ENCODE results near the gene PPIF. TPM values are rescaled to one million over a fixed set of nuclear protein-coding genes. Genes with fewer than 3 reads are reported as not detected.

The PPIF gene
- total and polyA plus RNA-seq, 7 experiments from 2014 or later = 8.7 to 192 (median 24.0) TPM

DNA sequence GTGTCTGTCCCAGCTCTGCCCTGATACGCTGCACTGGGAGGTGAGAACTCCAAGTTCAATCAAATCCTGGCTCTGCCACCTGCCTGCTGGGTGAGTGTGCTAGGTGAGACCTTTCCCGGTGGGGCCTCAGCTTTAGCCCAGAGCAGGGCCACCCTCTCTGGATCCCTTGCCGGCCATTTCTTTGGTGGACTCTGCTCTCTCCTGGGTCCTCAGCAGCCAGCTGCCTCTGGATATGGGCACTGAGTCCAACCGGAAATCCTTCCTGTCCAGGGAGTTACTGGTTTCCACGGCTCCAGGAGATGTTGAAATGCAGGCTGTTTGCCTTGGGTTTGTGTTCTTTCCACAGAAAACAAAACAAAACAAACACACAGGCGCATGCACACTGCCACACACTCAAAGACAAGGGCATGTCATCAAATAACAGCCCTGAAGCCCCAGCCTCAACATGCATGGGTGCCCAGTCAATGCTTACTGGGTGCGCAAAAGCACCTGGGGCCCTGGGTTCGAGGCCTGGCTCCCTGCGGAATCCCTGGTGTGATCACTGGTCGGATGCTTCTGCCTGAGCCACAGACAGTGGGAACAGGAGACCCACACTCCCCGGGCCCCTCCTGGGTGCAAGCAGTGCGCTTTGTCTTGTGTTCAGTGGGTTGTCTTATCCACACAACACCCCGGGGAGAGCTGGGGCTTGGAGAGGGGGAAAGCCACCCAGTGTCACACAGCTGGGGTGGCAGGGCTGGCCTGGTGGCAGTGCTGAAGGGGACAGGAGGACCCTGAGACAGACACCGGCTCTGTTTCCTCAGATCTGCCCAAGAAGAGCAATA is 33.1 kb downstream of the PPIF start:
- Mint-ChIP-seq H3K4me1 (no peaks in the 10 kb centered on the region), H3K27me3 (no peaks in the 10 kb centered on the region), H3K36me3 (no peaks in the 10 kb centered on the region), H3K27ac (no peak overlapping the region), H3K9me3 (no peaks in the 10 kb centered on the region), H3K4me3 (no peak overlapping the region)
- H3K4me3 ChIP-seq (ENCODE audit: low read length) = no peak overlapping the region
- H3K36me3 ChIP-seq (ENCODE audit: control insufficient read depth in 2 of 3, insufficient read depth in 3 of 3, low read length in 3 of 3) = no peaks in the 10 kb centered on the region
- no peak for ATAC-seq
- intact Hi-C loops (cut with micrococcal nuclease) = no loop called here
- POLR2A ChIA-PET = no interaction called here
- no peaks in the 10 kb centered on the region for H3K27me3 ChIP-seq (ENCODE audit: control insufficient read depth in 2 of 2, insufficient read depth in 2 of 2, low read length in 2 of 2)
- no peak overlapping the region for H3K27ac ChIP-seq (ENCODE audit: low read depth, low read length)
- CTCF ChIA-PET = no interaction called here
- peak in 1 of 9 donors; percentile 15 for DNase-seq
- H3K9me3 ChIP-seq (ENCODE audit: control insufficient read depth in 2 of 3, low read length in 3 of 3) = no peaks in the 10 kb centered on the region
- no peaks in the 10 kb centered on the region for H3K4me1 ChIP-seq (ENCODE audit: control insufficient read depth in 2 of 2, insufficient read depth in 2 of 2, low read length in 2 of 2)

DNA sequence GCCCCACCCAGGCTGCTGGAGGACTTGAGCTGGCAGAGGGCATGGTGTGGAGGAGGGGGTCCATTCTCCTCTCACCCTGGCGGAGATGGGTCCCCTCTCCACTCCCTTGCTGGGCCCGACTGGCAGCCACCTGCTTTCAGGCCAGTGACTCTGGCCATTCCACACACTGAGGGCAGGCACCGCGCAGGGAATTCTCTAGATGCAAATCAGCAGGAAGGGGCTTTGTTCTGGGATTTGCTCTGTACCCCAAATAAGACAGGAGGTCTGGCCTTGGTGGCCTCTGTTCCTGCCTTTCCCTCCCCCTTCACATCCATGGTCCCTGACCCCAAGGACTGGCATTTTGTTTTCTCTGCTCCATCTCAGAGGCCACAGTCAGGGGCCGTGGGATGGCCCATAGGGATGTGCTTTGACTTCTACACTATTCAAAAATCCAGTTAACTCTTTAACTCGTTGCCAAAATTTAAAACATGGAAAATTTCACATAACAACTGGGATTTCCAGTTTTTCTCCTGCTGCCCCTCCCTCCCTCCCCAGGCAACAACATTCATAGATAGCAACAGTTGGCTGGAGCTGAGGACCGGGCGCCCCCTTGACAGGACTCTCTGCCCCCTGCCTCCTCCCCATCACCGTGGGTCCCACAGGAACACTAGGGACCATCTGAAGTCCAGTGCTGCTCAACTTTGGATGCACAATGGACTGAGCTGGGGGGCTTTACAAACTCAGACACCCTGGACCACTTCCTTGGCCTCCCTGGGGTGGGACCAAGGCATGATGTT is 33.9 kb downstream of the PPIF start:
- no peak overlapping the region for H3K27ac Mint-ChIP-seq
- POLR2A ChIA-PET = no interaction called here
- Histone ChIP-seq H3K4me3 (ENCODE audit: low read length) (no peak overlapping the region), H3K9me3 (ENCODE audit: control insufficient read depth in 2 of 3, low read length in 3 of 3) (no peaks in the 10 kb centered on the region), H3K27me3 (ENCODE audit: control insufficient read depth in 2 of 2, insufficient read depth in 2 of 2, low read length in 2 of 2) (no peaks in the 10 kb centered on the region), H3K4me1 (ENCODE audit: control insufficient read depth in 2 of 2, insufficient read depth in 2 of 2, low read length in 2 of 2) (no peaks in the 10 kb centered on the region), H3K27ac (ENCODE audit: low read depth, low read length) (no peak overlapping the region), H3K36me3 (ENCODE audit: control insufficient read depth in 2 of 3, insufficient read depth in 3 of 3, low read length in 3 of 3) (no peaks in the 10 kb centered on the region)
- CTCF ChIA-PET = no interaction called here
- intact Hi-C loops (cut with micrococcal nuclease) = no loop called here
- H3K27me3 Mint-ChIP-seq = no peaks in the 10 kb centered on the region
- DNase-seq (peak in 1 of 9 donors; percentile 18), ATAC-seq (no peak)
- H3K9me3 Mint-ChIP-seq = no peaks in the 10 kb centered on the region
- H3K4me3 Mint-ChIP-seq = no peak overlapping the region
- H3K4me1 Mint-ChIP-seq = no peaks in the 10 kb centered on the region
- no peaks in the 10 kb centered on the region for H3K36me3 Mint-ChIP-seq

DNA sequence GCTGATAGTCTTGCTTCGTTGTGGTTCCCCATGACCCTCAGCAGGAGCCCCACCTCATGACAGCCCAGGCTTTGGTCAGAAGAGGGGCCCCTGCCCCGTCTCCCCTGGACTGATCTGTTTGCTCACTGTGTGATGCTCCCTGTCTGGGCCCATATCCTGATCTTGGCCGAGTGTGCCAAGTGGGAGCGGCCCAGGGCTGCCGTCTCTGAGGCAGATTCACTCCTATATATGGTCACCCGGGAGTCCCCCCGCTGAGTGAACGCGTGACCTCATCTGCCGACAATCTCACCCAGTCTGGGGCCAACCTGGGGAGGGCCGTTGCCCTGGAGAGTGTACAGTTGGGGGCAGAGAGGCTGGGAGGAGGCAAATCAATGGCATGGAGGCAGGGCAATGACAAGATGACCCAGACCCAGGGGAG is 34.5 kb downstream of the PPIF start:
- no peaks in the 10 kb centered on the region for H3K9me3 Mint-ChIP-seq
- Histone ChIP-seq H3K4me3 (ENCODE audit: low read length) (no peak overlapping the region), H3K9me3 (ENCODE audit: control insufficient read depth in 2 of 3, low read length in 3 of 3) (no peaks in the 10 kb centered on the region), H3K27ac (ENCODE audit: low read depth, low read length) (no peak overlapping the region), H3K36me3 (ENCODE audit: control insufficient read depth in 2 of 3, insufficient read depth in 3 of 3, low read length in 3 of 3) (no peaks in the 10 kb centered on the region), H3K4me1 (ENCODE audit: control insufficient read depth in 2 of 2, insufficient read depth in 2 of 2, low read length in 2 of 2) (no peaks in the 10 kb centered on the region), H3K27me3 (ENCODE audit: control insufficient read depth in 2 of 2, insufficient read depth in 2 of 2, low read length in 2 of 2) (no peaks in the 10 kb centered on the region)
- DNase-seq = peak in 1 of 9 donors; percentile 13
- no peak overlapping the region for H3K4me3 Mint-ChIP-seq
- no peak overlapping the region for H3K27ac Mint-ChIP-seq
- no peaks in the 10 kb centered on the region for H3K36me3 Mint-ChIP-seq
- no peaks in the 10 kb centered on the region for H3K27me3 Mint-ChIP-seq
- ATAC-seq = no peak
- H3K4me1 Mint-ChIP-seq = no peaks in the 10 kb centered on the region
- ChIA-PET CTCF (interaction anchor here (1.2 to 1.3 kb wide), 2 partner anchors 8 to 9 kb away, joined by 3 to 4 read pairs; no protein-coding TSS in a partner anchor), POLR2A (no interaction called here)
- intact Hi-C loops (cut with micrococcal nuclease) = no loop called here

DNA sequence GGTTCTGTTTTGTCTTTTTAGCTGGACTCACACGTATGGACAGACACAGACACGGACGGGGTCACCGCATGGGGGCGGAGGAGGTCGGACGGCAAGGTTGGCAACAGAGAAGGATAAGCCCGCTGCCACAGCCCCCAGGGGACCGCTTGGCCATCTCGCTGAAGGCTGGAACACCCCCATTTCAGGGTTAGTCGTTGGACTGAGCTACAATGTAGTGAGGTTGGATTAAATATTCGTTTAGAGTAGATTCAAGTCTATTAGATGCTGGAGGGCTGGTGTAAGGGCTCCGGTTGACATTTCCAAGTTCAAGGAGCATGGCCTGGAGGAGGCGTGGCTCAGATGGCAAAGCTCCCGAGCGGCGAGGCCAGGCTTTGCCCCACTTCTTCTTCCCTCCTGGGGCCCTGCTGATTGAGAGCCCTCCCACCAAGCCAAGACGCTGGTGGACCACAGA is 35.2 kb downstream of the PPIF start:
- Mint-ChIP-seq H3K27me3 (no peaks in the 10 kb centered on the region), H3K27ac (no peak overlapping the region), H3K4me3 (no peak overlapping the region), H3K36me3 (no peaks in the 10 kb centered on the region), H3K9me3 (no peaks in the 10 kb centered on the region), H3K4me1 (no peaks in the 10 kb centered on the region)
- no peaks in the 10 kb centered on the region for H3K27me3 ChIP-seq (ENCODE audit: control insufficient read depth in 2 of 2, insufficient read depth in 2 of 2, low read length in 2 of 2)
- H3K27ac ChIP-seq (ENCODE audit: low read depth, low read length) = no peak overlapping the region
- no peaks in the 10 kb centered on the region for H3K9me3 ChIP-seq (ENCODE audit: control insufficient read depth in 2 of 3, low read length in 3 of 3)
- DNase-seq = peak in 1 of 9 donors; percentile 15
- no peaks in the 10 kb centered on the region for H3K36me3 ChIP-seq (ENCODE audit: control insufficient read depth in 2 of 3, insufficient read depth in 3 of 3, low read length in 3 of 3)
- ChIA-PET POLR2A (no interaction called here), CTCF (interaction anchor here (1.2 to 1.3 kb wide), 2 partner anchors 8 to 10 kb away, joined by 3 to 4 read pairs; no protein-coding TSS in a partner anchor)
- intact Hi-C loops (cut with micrococcal nuclease) = no loop called here
- H3K4me1 ChIP-seq (ENCODE audit: control insufficient read depth in 2 of 2, insufficient read depth in 2 of 2, low read length in 2 of 2) = no peaks in the 10 kb centered on the region
- ATAC-seq = no peak
- H3K4me3 ChIP-seq (ENCODE audit: low read length) = no peak overlapping the region

DNA sequence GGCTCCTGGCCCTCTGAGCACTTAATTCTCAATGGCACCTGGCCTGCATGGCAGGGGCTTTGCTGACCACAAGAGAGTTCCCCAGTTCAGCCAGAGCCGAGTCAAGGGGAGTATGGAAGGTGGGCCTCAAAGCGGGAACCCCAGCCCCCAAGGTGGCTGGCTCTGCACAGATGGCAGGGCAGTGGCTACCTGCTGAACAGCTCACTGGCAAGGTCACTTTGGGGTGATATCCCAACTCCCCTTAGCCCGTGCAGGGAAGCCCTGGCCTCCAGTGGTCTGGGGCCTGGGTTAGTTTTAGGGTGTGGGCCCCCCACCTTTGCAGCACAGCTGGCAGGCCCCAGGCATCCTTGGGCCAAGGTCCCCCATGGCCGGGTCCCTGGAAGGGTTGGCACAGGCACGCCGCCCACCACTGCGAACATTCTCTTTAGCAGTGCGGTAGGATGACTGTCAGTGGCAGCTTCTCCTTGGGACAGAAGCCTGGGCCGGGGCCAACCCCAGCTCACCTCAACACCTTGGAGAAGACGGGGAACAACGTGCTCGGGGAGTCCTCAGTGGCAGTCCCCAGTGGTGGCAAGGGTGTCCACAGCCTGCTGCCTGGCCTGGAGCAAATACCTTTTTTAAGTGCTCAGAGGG is 36.8 kb downstream of the PPIF start:
- H3K4me1 Mint-ChIP-seq = no peaks in the 10 kb centered on the region
- H3K4me1 ChIP-seq (ENCODE audit: control insufficient read depth in 2 of 2, insufficient read depth in 2 of 2, low read length in 2 of 2) = no peaks in the 10 kb centered on the region
- no peaks in the 10 kb centered on the region for H3K9me3 ChIP-seq (ENCODE audit: control insufficient read depth in 2 of 3, low read length in 3 of 3)
- H3K36me3 Mint-ChIP-seq = no peaks in the 10 kb centered on the region
- no peaks in the 10 kb centered on the region for H3K9me3 Mint-ChIP-seq
- intact Hi-C loops (cut with micrococcal nuclease) = no loop called here
- ChIA-PET POLR2A (no interaction called here), CTCF (interaction anchor here (0.9 kb wide), 1 partner anchor 10 kb away, joined by 4 read pairs; no protein-coding TSS in a partner anchor)
- no peak overlapping the region for H3K27ac Mint-ChIP-seq
- H3K27me3 Mint-ChIP-seq = no peaks in the 10 kb centered on the region
- no peak for ATAC-seq
- no peaks in the 10 kb centered on the region for H3K27me3 ChIP-seq (ENCODE audit: control insufficient read depth in 2 of 2, insufficient read depth in 2 of 2, low read length in 2 of 2)
- no peak overlapping the region for H3K4me3 ChIP-seq (ENCODE audit: low read length)
- H3K4me3 Mint-ChIP-seq = no peak overlapping the region
- H3K27ac ChIP-seq (ENCODE audit: low read depth, low read length) = no peak overlapping the region
- DNase-seq = no peak
- no peaks in the 10 kb centered on the region for H3K36me3 ChIP-seq (ENCODE audit: control insufficient read depth in 2 of 3, insufficient read depth in 3 of 3, low read length in 3 of 3)

DNA sequence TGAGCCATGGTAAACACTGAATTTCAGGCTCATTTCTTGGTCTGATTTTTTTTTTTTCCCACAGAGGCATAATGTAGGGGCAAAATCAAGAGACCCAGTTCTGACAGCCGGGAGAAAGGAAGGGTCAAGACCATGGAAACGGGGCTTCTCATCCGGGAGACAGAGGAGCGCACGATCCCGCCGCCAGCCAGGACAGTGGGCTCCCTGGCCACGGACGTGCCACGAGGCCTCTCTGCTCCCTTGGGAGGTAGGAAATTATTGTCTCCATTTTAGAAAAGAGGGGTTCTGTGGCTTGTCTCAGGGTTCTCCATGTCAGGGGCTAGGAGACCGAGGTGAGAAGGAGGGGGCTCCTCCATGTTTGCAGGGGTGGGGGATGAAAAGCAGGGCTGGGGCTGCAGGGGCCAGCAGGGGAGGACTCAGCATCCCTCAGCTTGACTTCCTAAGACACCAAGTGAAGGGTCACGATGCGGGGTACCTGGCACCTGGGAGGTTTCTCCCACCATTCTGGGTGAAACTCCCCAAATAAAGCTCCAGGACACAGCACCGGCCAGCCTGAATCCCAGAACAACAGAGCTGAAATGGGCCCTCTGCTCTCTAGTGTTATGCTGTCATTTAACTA is 37.6 kb downstream of the PPIF start:
- intact Hi-C loops (cut with micrococcal nuclease) = no loop called here
- Mint-ChIP-seq H3K27me3 (no peaks in the 10 kb centered on the region), H3K4me1 (no peaks in the 10 kb centered on the region), H3K4me3 (no peak overlapping the region), H3K27ac (peak overlapping the region in 1 of 9 donors; percentile 70), H3K9me3 (no peaks in the 10 kb centered on the region), H3K36me3 (no peaks in the 10 kb centered on the region)
- DNase-seq (no peak), ATAC-seq (no peak)
- ChIA-PET POLR2A (no interaction called here), CTCF (no interaction called here)
- Histone ChIP-seq H3K27ac (ENCODE audit: low read depth, low read length) (no peak overlapping the region), H3K4me1 (ENCODE audit: control insufficient read depth in 2 of 2, insufficient read depth in 2 of 2, low read length in 2 of 2) (no peaks in the 10 kb centered on the region), H3K36me3 (ENCODE audit: control insufficient read depth in 2 of 3, insufficient read depth in 3 of 3, low read length in 3 of 3) (no peaks in the 10 kb centered on the region), H3K4me3 (ENCODE audit: low read length) (no peak overlapping the region), H3K9me3 (ENCODE audit: control insufficient read depth in 2 of 3, low read length in 3 of 3) (no peaks in the 10 kb centered on the region), H3K27me3 (ENCODE audit: control insufficient read depth in 2 of 2, insufficient read depth in 2 of 2, low read length in 2 of 2) (no peaks in the 10 kb centered on the region)
